Lung (tissue), 12 donors: ENCODE measurements around the gene C10orf120. TPM values are rescaled to one million over a fixed set of nuclear protein-coding genes. Genes with fewer than 3 reads are reported as not detected.
A peak's percentile ranks its signal among the peaks of the same experiment; 100 is the strongest.

Experiments used
- ATAC-seq: fragments of 200-7000 bp; cut with Tn5 transposase; one replicate; pipeline ENCODE4 v1.9.1; 2020; ENCODE audit warnings: moderate number of reproducible peaks; ENCODE audit not compliant: insufficient read depth, low FRiP score
- DNase-seq, 3 donors: peaks; one replicate each; pipeline ENCODE4 v3.0.0-alpha.2; 2013 to 2017
- H3K27ac ChIP-seq, 2 donors: one replicate each; pipeline ENCODE4 v1.5.1; 2013; ENCODE audit warnings: mild to moderate bottlenecking in 2 of 2, moderate library complexity in 2 of 2, control low read depth in 1 of 2, inconsistent platforms in 1 of 2, low read depth in 1 of 2, low read length in 1 of 2
- H3K27me3 ChIP-seq, 3 donors: one replicate each; pipeline ENCODE4 v1.5.1; 2013; ENCODE audit warnings: low read length in 2 of 3; ENCODE audit not compliant: control insufficient read depth in 3 of 3, insufficient read depth in 3 of 3
- H3K36me3 ChIP-seq, 4 donors: one replicate each; pipeline ENCODE4 v1.5.1; 2013; ENCODE audit warnings: low read length in 4 of 4, mild to moderate bottlenecking in 1 of 4, moderate library complexity in 1 of 4; ENCODE audit not compliant: control insufficient read depth in 4 of 4, insufficient read depth in 4 of 4
- H3K4me1 ChIP-seq, 5 donors: one replicate each; pipeline ENCODE4 v1.5.1; 2013; ENCODE audit warnings: low read length in 5 of 5, mild to moderate bottlenecking in 2 of 5, moderate library complexity in 1 of 5; ENCODE audit not compliant: control insufficient read depth in 5 of 5, insufficient read depth in 5 of 5
- H3K4me3 ChIP-seq: one replicate; pipeline ENCODE4 v1.5.1; 2013; ENCODE audit warnings: mild to moderate bottlenecking, control low read depth, moderate library complexity
- H3K9ac ChIP-seq, 2 donors: one replicate each; pipeline ENCODE4 v1.5.1; 2013; ENCODE audit warnings: low read length in 2 of 2, control low read depth in 1 of 2; ENCODE audit not compliant: insufficient read depth in 1 of 2
- H3K9me3 ChIP-seq, 4 donors: one replicate each; pipeline ENCODE4 v1.5.1; 2013; ENCODE audit warnings: low read length in 3 of 4, mild to moderate bottlenecking in 1 of 4, moderate library complexity in 1 of 4; ENCODE audit not compliant: control insufficient read depth in 4 of 4, insufficient read depth in 3 of 4
- WGBS, 2 donors: extraction: QIAGEN DNeasy Blood & Tissue Kit; methylation state at CpG; one replicate each; pipeline ENCODE4 v1.1.7; 2013; 5-methylcytosine and 5-hydroxymethylcytosine counted together
- polyA plus RNA-seq, 2 donors: library from polyadenylated mRNA; stranded (reverse); fragments of 200-250 nt; gene quantifications; one replicate each; pipeline ENCODE4 v1.2.1, GENCODE V29; 2013
- total RNA-seq, 2 donors: library from RNA; depleted of rRNA in 1 of 2; stranded (reverse); fragments of >200 nt in 1 of 2; gene quantifications; one replicate each; pipeline ENCODE4 v1.2.1, GENCODE V29; 2014 to 2021
- TF ChIP-seq, protein P1 (sequence below): IDR thresholded peaks from 2 replicates; pipeline ENCODE4 v1.5.1; 2012; ENCODE audit warnings: mild to moderate bottlenecking; ENCODE audit errors: control extremely low read depth, extremely low read depth
- donor health status: control.
- donor health status: control.
- donor health status: Bipolar disorder and iron deficiency.
- donor health status: healthy.
- donor health status: DM: yes; HTN: yes; CAD: no.

Gene C10orf120
- total and polyA plus RNA-seq, 4 donors: not detected

DNA sequence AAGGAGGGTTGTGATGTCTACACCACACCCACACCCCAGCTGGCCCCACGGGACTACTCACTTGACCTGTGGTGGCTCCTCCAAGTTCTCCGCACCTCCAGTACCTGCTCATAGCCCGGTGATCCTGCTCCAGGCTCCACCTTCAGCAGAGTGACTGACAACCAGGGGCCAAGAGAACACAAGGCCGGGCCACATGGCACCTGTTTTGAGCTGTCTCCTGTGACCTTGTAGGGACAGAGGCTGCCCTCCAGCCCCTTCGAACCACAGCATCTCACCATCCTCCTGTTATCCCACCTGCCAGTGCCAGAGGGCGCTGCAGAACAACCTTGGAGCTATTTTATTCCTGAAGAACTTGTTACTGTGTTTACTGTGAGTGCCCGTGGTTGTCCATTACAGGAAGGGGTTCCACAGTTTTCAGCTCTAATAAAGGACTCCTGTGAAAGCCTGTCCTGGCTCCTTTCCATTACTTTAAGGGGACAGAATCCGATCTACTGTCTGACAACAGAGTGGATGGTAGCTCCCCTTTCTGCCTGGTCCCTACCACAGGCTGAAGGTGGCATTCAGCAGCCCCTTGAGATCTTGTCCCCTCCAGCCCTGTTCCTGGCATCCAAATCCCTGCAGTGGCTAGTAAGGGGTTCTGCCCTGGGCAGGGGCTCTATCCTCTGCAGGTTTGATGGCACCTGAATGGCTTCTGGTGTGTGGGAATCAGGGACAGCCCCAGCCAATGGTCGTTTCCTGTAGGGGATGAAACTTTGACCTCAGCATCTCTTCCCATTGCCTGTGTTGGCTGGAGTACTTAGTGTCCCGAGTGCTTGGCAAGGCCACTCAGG, 50.8 kb downstream of the C10orf120 start:
- DNase-seq: peak; percentile 22 to 40 (median 37)
- H3K27me3 ChIP-seq: peaks cover 0 to 3% (median 0%) of the 10 kb centered on the region in 3 donors
- no peak overlapping the region for H3K27ac ChIP-seq
- no peaks in the 10 kb centered on the region for H3K9me3 ChIP-seq
- H3K36me3 ChIP-seq: no peaks in the 10 kb centered on the region
- no peak overlapping the region for H3K9ac ChIP-seq
- TF ChIP-seq, protein P1, sequence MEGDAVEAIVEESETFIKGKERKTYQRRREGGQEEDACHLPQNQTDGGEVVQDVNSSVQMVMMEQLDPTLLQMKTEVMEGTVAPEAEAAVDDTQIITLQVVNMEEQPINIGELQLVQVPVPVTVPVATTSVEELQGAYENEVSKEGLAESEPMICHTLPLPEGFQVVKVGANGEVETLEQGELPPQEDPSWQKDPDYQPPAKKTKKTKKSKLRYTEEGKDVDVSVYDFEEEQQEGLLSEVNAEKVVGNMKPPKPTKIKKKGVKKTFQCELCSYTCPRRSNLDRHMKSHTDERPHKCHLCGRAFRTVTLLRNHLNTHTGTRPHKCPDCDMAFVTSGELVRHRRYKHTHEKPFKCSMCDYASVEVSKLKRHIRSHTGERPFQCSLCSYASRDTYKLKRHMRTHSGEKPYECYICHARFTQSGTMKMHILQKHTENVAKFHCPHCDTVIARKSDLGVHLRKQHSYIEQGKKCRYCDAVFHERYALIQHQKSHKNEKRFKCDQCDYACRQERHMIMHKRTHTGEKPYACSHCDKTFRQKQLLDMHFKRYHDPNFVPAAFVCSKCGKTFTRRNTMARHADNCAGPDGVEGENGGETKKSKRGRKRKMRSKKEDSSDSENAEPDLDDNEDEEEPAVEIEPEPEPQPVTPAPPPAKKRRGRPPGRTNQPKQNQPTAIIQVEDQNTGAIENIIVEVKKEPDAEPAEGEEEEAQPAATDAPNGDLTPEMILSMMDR: peak; percentile 42
- no peak overlapping the region for H3K4me3 ChIP-seq
- no peak for ATAC-seq
- no peaks in the 10 kb centered on the region for H3K4me1 ChIP-seq
- 28 to 35% methylated on average over 9 to 10 of the region's 10 CpGs for WGBS, 2 donors

Other genes with a start within 250 kb of the C10orf120 start
- gene ARMS2, start 245.2 kb downstream of the C10orf120 start, total RNA-seq: not detected
- gene ARMS2, start 245.2 kb downstream of the C10orf120 start, polyA plus RNA-seq: not detected
- 10 to 100 TPM; 41.4 to 59.8 TPM for gene HTRA1, start 238.3 kb downstream of the C10orf120 start, total RNA-seq
- gene HTRA1, start 238.3 kb downstream of the C10orf120 start, polyA plus RNA-seq: 10 to 100 TPM; 30.4 to 50.7 TPM
- 100 to 1,000 TPM in 1 of 2 donors, 10 to 100 TPM in 1; 22.0 to 337 TPM for gene DMBT1, start 139.1 kb downstream of the C10orf120 start, total RNA-seq
- gene DMBT1, start 139.1 kb downstream of the C10orf120 start, polyA plus RNA-seq: 100 to 1,000 TPM in 1 of 2 donors, 10 to 100 TPM in 1; 21.1 to 199 TPM
- 1 to 10 TPM in 1 of 2 donors, under 1 TPM in 1; 0.94 to 1.5 TPM for gene CUZD1, start 146.0 kb upstream of the C10orf120 start, total RNA-seq
- 1 to 10 TPM in 1 of 2 donors, under 1 TPM in 1; 0.29 to 1.0 TPM for gene CUZD1, start 146.0 kb upstream of the C10orf120 start, polyA plus RNA-seq
- gene FAM24B, start 179.7 kb upstream of the C10orf120 start, total RNA-seq: 1 to 10 TPM; 3.0 to 7.8 TPM
- 1 to 10 TPM; 1.6 to 3.3 TPM for gene FAM24B, start 179.7 kb upstream of the C10orf120 start, polyA plus RNA-seq
- not detected for gene FAM24A, start 210.8 kb upstream of the C10orf120 start, total RNA-seq
- gene FAM24A, start 210.8 kb upstream of the C10orf120 start, polyA plus RNA-seq: not detected